H1 (cell line): ENCODE data around the gene PRPH2. TPM values are rescaled to one million over a fixed set of nuclear protein-coding genes. Genes with fewer than 3 reads are reported as not detected.

Experiments used
- CTCF ChIA-PET: fragments of 300-600 bp; sonication (Branson Sonifier 250); formaldehyde crosslinking; loops from one replicate; lab custom pipeline; 2021; ENCODE audit not compliant: partially characterized antibody; lab: Charles Lee
- POLR2A ChIA-PET: fragments of 300-600 bp; sonication (Branson Sonifier 250); formaldehyde crosslinking; loops from one replicate; lab custom pipeline; 2021; ENCODE audit warnings: inconsistent platforms; ENCODE audit not compliant: partially characterized antibody; lab: Charles Lee
- DNase-seq, 2 experiments: peaks; one replicate each; pipeline versions ENCODE4 v3.0.0 to v3.0.0-alpha.2; 2010 to 2022; ENCODE audit warnings: low spot score in 2 of 2, low read depth in 1 of 2, mixed read lengths in 1 of 2
- FAIRE-seq: peaks from 2 replicates; lab custom pipeline; 2011; peaks lifted over from hg19 to GRCh38; lab: Jason Lieb, UNC
- H2AFZ ChIP-seq: 2 replicates; pipeline ENCODE4 v1.8.1; 2012; ENCODE audit warnings: low read length, inconsistent platforms
- H2AK5ac ChIP-seq: 2 replicates; pipeline ENCODE4 v1.6.1; 2013; ENCODE audit warnings: low read depth, low read length
- H2BK120ac ChIP-seq: replicated peaks from 2 replicates; pipeline ENCODE3; 2013; ENCODE audit warnings: low read depth, low read length, inconsistent platforms
- H2BK12ac ChIP-seq: 2 replicates; pipeline ENCODE4 v1.6.1; 2013; ENCODE audit warnings: low read depth, low read length
- H2BK15ac ChIP-seq: 2 replicates; pipeline ENCODE4 v1.6.1; 2013; ENCODE audit warnings: low read length
- H2BK20ac ChIP-seq: 2 replicates; pipeline ENCODE4 v1.6.1; 2013; ENCODE audit warnings: low read length
- H2BK5ac ChIP-seq: 2 replicates; pipeline ENCODE4 v1.6.1; 2013; ENCODE audit warnings: low read depth, low read length
- H3K14ac ChIP-seq: 2 replicates; pipeline ENCODE4 v1.6.1; 2013; ENCODE audit warnings: inconsistent platforms; ENCODE audit not compliant: insufficient read length
- H3K18ac ChIP-seq: 2 replicates; pipeline ENCODE4 v1.6.1; 2013; ENCODE audit warnings: low read length; ENCODE audit errors: extremely low read depth
- H3K23ac ChIP-seq: 2 replicates; pipeline ENCODE4 v1.6.1; 2013; ENCODE audit warnings: inconsistent platforms; ENCODE audit not compliant: insufficient read length
- H3K23me2 ChIP-seq: 2 replicates; pipeline ENCODE4 v1.6.1; 2013; ENCODE audit warnings: low read depth, low read length
- H3K27ac ChIP-seq: 2 replicates; pipeline ENCODE4 v1.6.1; 2011; ENCODE audit warnings: low read depth, low read length, inconsistent platforms
- H3K27me3 ChIP-seq, 4 experiments: replicated peaks in 1 of 4; 1 replicate in 1 of 4; 2 replicates in 3 of 4; pipeline versions ENCODE4 v1.6.1 to v1.8.1; 2011 to 2013; ENCODE audit warnings: low read length in 3 of 4, mild to moderate bottlenecking in 3 of 4, inconsistent platforms in 2 of 4, mixed read lengths in 2 of 4, moderate library complexity in 1 of 4; ENCODE audit not compliant: control insufficient read depth in 3 of 4, insufficient read depth in 3 of 4; ENCODE audit errors: extremely low read depth in 1 of 4
- H3K36me3 ChIP-seq, 4 experiments: 2 replicates each; pipeline versions ENCODE4 v1.6.1 to v1.8.1; 2011 to 2013; ENCODE audit warnings: mild to moderate bottlenecking in 4 of 4, low read length in 3 of 4, moderate library complexity in 2 of 4, control low read depth in 1 of 4, inconsistent platforms in 1 of 4; ENCODE audit not compliant: insufficient read depth in 4 of 4, control insufficient read depth in 2 of 4
- H3K4ac ChIP-seq: replicated peaks from 2 replicates; pipeline ENCODE3; 2013; ENCODE audit warnings: low read length, low read depth, mixed read lengths, inconsistent platforms; ENCODE audit not compliant: insufficient read length
- H3K4me1 ChIP-seq, 4 experiments: replicated peaks in 1 of 4; 1 replicate in 1 of 4; 2 replicates in 3 of 4; pipeline versions ENCODE4 v1.6.1 to v1.8.1; 2011 to 2013; ENCODE audit warnings: low read length in 3 of 4, inconsistent platforms in 2 of 4, mixed read lengths in 1 of 4; ENCODE audit not compliant: insufficient read depth in 4 of 4, control insufficient read depth in 3 of 4
- H3K4me2 ChIP-seq, 2 experiments: 2 replicates each; pipeline versions ENCODE4 v1.6.1 to v1.8.1; 2011 to 2013; ENCODE audit warnings: low read depth in 2 of 2, low read length in 2 of 2, control low read depth in 1 of 2, inconsistent platforms in 1 of 2, mild to moderate bottlenecking in 1 of 2; ENCODE audit not compliant: insufficient read depth in 1 of 2
- H3K4me3 ChIP-seq, 4 experiments: fragments of 200-600, 300-600 bp in 1 of 4; sonication (generic), shearing (Covaris generic), sonication (Bioruptor Twin) in 1 of 4; 2 replicates each; pipeline versions ENCODE4 v1.5.1 to v1.8.1; 2011 to 2016; ENCODE audit warnings: low read length in 4 of 4, low read depth in 3 of 4, control low read depth in 2 of 4, inconsistent platforms in 2 of 4, mild to moderate bottlenecking in 2 of 4, mixed read lengths in 1 of 4, moderate library complexity in 1 of 4; ENCODE audit not compliant: insufficient read depth in 2 of 4; ENCODE audit errors: extremely low read depth in 1 of 4
- H3K56ac ChIP-seq: replicated peaks from 2 replicates; pipeline ENCODE3; 2013; ENCODE audit warnings: low read depth, mild to moderate bottlenecking, mixed read lengths, low read length, inconsistent platforms; ENCODE audit not compliant: insufficient read length
- H3K79me1 ChIP-seq: 2 replicates; pipeline ENCODE4 v1.6.1; 2013; ENCODE audit warnings: low read depth, low read length, control low read depth
- H3K79me2 ChIP-seq, 2 experiments: 2 replicates each; pipeline versions ENCODE4 v1.6.1 to v1.8.1; 2012 to 2013; ENCODE audit warnings: low read length in 2 of 2, mild to moderate bottlenecking in 2 of 2, inconsistent platforms in 1 of 2; ENCODE audit not compliant: insufficient read depth in 2 of 2, control insufficient read depth in 1 of 2
- H3K9ac ChIP-seq, 4 experiments: replicated peaks in 1 of 4; 1 replicate in 1 of 4; 2 replicates in 3 of 4; pipeline versions ENCODE4 v1.6.1 to v1.8.1; 2011 to 2013; ENCODE audit warnings: low read depth in 3 of 4, low read length in 3 of 4, control low read depth in 2 of 4, mild to moderate bottlenecking in 2 of 4, moderate library complexity in 2 of 4, inconsistent platforms in 1 of 4; ENCODE audit errors: extremely low read depth in 1 of 4
- H3K9me3 ChIP-seq, 2 experiments: 2 replicates each; pipeline versions ENCODE4 v1.6.1 to v1.8.1; 2012 to 2013; ENCODE audit warnings: mild to moderate bottlenecking in 2 of 2, moderate library complexity in 2 of 2, control low read depth in 1 of 2, inconsistent platforms in 1 of 2, low read depth in 1 of 2, low read length in 1 of 2, mixed read lengths in 1 of 2; ENCODE audit not compliant: insufficient read depth in 2 of 2
- H4K20me1 ChIP-seq, 2 experiments: replicated peaks in 1 of 2; 2 replicates each; pipeline versions ENCODE3 to v1.8.1; 2011 to 2013; ENCODE audit warnings: inconsistent platforms in 2 of 2, low read length in 2 of 2, mild to moderate bottlenecking in 1 of 2; ENCODE audit not compliant: insufficient read depth in 2 of 2, control insufficient read depth in 1 of 2
- H4K5ac ChIP-seq: 2 replicates; pipeline ENCODE4 v1.6.1; 2013; ENCODE audit warnings: low read length, low read depth, mixed read lengths, inconsistent platforms; ENCODE audit not compliant: insufficient read length
- H4K8ac ChIP-seq: 2 replicates; pipeline ENCODE4 v1.8.0; 2013; ENCODE audit warnings: mild to moderate bottlenecking, moderate library complexity, low read length, inconsistent platforms; ENCODE audit not compliant: insufficient read depth; ENCODE audit errors: extremely low read depth
- H4K91ac ChIP-seq: replicated peaks from 2 replicates; pipeline ENCODE3; 2013; ENCODE audit warnings: low read length, mixed read lengths, inconsistent platforms; ENCODE audit not compliant: insufficient read length
- BCL11A ChIP-seq, 2 experiments: IDR thresholded peaks; one replicate each; pipeline ENCODE4 v1.6.1; 2011; ENCODE audit warnings: low read depth in 2 of 2, low read length in 2 of 2, mild to moderate bottlenecking in 2 of 2
- FOSL1 ChIP-seq: IDR thresholded peaks from 2 replicates; pipeline ENCODE4 v1.6.1; 2011; ENCODE audit warnings: mild to moderate bottlenecking, low read depth, low read length, moderate library complexity; ENCODE audit not compliant: insufficient read depth
- MAFK ChIP-seq: IDR thresholded peaks from 2 replicates; pipeline ENCODE4 v1.6.1; 2012; ENCODE audit warnings: low read depth, mild to moderate bottlenecking, improper control_type of control experiment, low read length
- NRF1 ChIP-seq: IDR thresholded peaks from 2 replicates; pipeline ENCODE4 v1.6.1; 2011; ENCODE audit warnings: mild to moderate bottlenecking, low read depth, low read length, improper control_type of control experiment
- POLR2A ChIP-seq, 2 experiments: IDR thresholded peaks; 1 replicate in 1 of 2; 2 replicates in 1 of 2; pipeline ENCODE4 v1.6.1; 2011; ENCODE audit warnings: low read depth in 2 of 2, low read length in 2 of 2, mild to moderate bottlenecking in 2 of 2; ENCODE audit errors: control extremely low read depth in 1 of 2
- TCF12 ChIP-seq: IDR thresholded peaks from 2 replicates; pipeline ENCODE4 v1.6.1; 2011; ENCODE audit warnings: low read depth, mild to moderate bottlenecking, low read length
- ZNF274 ChIP-seq: IDR thresholded peaks from 2 replicates; pipeline ENCODE4 v1.7.0; 2012; ENCODE audit warnings: low read length, borderline replicate concordance; ENCODE audit errors: extremely low read depth
- WGBS, 2 experiments: shearing (Covaris generic) in 1 of 2; methylation state at CpG; one replicate each; pipeline versions ENCODE4 v1.1.6 to v1.1.7; 2013 to 2015; ENCODE audit warnings: low lambda C conversion rate in 2 of 2, mixed read lengths in 2 of 2, inconsistent platforms in 1 of 2, low coverage in 1 of 2, missing lambda C conversion rate in 1 of 2; ENCODE audit not compliant: insufficient replicate concordance in 2 of 2, insufficient coverage in 1 of 2, insufficient read length in 1 of 2; ENCODE audit errors: extremely low coverage in 1 of 2, missing lambda C conversion rate in 1 of 2; 5-methylcytosine and 5-hydroxymethylcytosine counted together
- polyA plus RNA-seq, 7 experiments: library from polyadenylated mRNA; depleted of rRNA in 3 of 7; stranded (reverse) in 5 of 7; unstranded in 2 of 7; fragments of >200 nt in 5 of 7; fragments of 200-250 nt in 2 of 7; gene quantifications; 1 replicate in 5 of 7; 2 replicates in 1 of 7; 4 replicates in 1 of 7; pipeline versions ENCODE4 v1.2.1 to v1.2.3, GENCODE V29; 2011 to 2013; ENCODE audit warnings: missing spikeins in 2 of 7, mixed read lengths in 2 of 7
- total RNA-seq: library from RNA; stranded (reverse); fragmentation: NEBNext Ultra II Directional; extraction: Animal tissue kit (Norgen Biotek cat#: 25700); gene quantifications from 2 replicates; pipeline ENCODE4 v1.2.1, GENCODE V29; 2021

The PRPH2 gene
- total and polyA plus RNA-seq, 2 of the 8 experiments (the other 6 are each of a cell fraction or from before 2014, with no cell fraction given): 0.23 to 0.65 TPM

DNA sequence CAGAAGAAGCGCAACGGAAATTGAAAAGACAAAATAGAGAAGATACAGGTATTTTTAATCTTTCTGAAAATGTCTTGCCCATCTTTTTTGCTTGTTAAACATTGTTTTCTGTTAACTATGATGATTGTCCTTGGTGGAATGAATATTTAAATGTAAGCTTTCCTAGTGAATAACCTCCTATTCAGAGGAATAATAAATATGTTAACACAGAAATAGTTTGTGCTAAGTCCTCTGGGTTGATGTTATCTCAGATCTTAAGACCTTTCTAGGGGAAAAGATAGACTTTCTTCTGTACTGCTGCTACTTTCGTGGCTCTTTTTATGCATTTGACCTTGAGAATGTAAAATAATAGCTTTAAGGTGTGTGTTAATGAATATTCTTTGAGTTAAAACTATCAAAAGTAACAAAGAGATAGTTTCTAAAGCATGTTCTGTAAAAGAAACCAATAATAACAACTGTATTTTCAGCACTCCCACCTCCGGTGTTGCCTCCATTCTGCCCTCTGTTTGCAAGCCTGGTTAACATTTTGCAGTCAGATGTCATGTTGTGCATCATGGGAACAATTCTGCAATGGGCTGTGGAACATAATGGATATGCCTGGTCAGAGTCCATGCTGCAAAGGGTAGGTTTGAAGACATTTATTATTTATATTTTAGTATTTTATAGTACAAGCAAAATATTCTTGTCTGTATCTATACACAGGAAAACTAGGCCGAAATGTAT, 70.2 kb downstream of the PRPH2 start:
- Histone ChIP-seq H2AFZ (no peak overlapping the region), H2BK15ac (no peak overlapping the region), H2BK20ac (no peak overlapping the region), H4K5ac (no peak overlapping the region), H3K4me1 (no peaks in the 10 kb centered on the region), H3K23me2 (no peaks in the 10 kb centered on the region), H3K27me3 (no peaks in the 10 kb centered on the region), H2AK5ac (no peak overlapping the region), H3K9me3 (no peaks in the 10 kb centered on the region), H3K23ac (no peak overlapping the region), H4K8ac (no peak overlapping the region), H3K56ac (no peak overlapping the region), H3K4me2 (no peak overlapping the region), H3K79me2 (no peaks in the 10 kb centered on the region), H3K36me3 (peaks cover 3 to 40% (median 8%) of the 10 kb centered on the region in 4 experiments; a peak in 6 of 8 replicates), H3K27ac (no peak overlapping the region), H2BK12ac (no peak overlapping the region), H3K14ac (no peak overlapping the region), H3K4me3 (no peak overlapping the region), H3K4ac (no peak overlapping the region), H2BK5ac (no peak overlapping the region), H3K9ac (no peak overlapping the region), H2BK120ac (no peak overlapping the region), H4K91ac (no peak overlapping the region), H3K18ac (no peak overlapping the region), H4K20me1 (no peaks in the 10 kb centered on the region), H3K79me1 (no peaks in the 10 kb centered on the region)
- WGBS, 2 experiments: 89% methylated on average over 5 of the region's 5 CpGs; no CpG with 5 or more reads in 1 of the 2 experiments
- FAIRE-seq: no peak
- CTCF ChIA-PET: interaction anchor here (1.5 to 2.3 kb wide), 2 partner anchors 10 to 342 kb away, joined by 3 to 8 read pairs; no protein-coding TSS in a partner anchor
- POLR2A ChIA-PET: interaction anchor here (0.6 kb wide), 2 partner anchors 46 to 70 kb away, joined by 3 read pairs; no protein-coding TSS in a partner anchor
- no peak for DNase-seq
- TF ChIP-seq TCF12: no peak
- no peak for TF ChIP-seq NRF1
- no peak for TF ChIP-seq MAFK
- TF ChIP-seq BCL11A (IDR thresholded peaks at IDR 0.05; ENCODE audit: low read depth in 2 of 2, low read length in 2 of 2): no peak
- TF ChIP-seq FOSL1: no peak
- no peak for TF ChIP-seq POLR2A (IDR thresholded peaks at IDR 0.05; ENCODE audit: control extremely low read depth in 1 of 2, low read depth in 2 of 2, low read length in 2 of 2)
- TF ChIP-seq ZNF274: no peak
